DMS53 (cell line): ENCODE measurements around the gene MACF1.
A peak's percentile ranks its signal among the peaks of the same experiment; 100 is the strongest.
"Not testable (repeated sequence)": the region's sequence is repeated elsewhere in the genome, so short reads cannot be mapped to it uniquely, and the experiment has no call there.

Experiments used
- DNase-seq: peaks from one replicate; lab custom pipeline; 2025; lab: John Stamatoyannopoulos, UW

MACF1 gene

GRCh38 chr1:39467108-39467720, 262.7 kb downstream of the MACF1 start:
- not testable (repeated sequence) for DNase-seq

- DNase-seq, result peak; percentile 12
These were observed 264.7 kb downstream of the MACF1 start for GRCh38 chr1:39469150-39469549.

GRCh38 chr1:39470040-39470439, 265.5 kb downstream of the MACF1 start:
- no peak for DNase-seq

- DNase-seq, result no peak
These were observed 268.3 kb downstream of the MACF1 start for GRCh38 chr1:39472826-39473225.

GRCh38 chr1:39473324-39473723, 268.8 kb downstream of the MACF1 start:
- DNase-seq, result no peak

- DNase-seq, result no peak
These were observed 270.3 kb downstream of the MACF1 start for GRCh38 chr1:39474810-39475209.

- DNase-seq, result not testable (repeated sequence)
These were observed 271.1 kb downstream of the MACF1 start for GRCh38 chr1:39475551-39475950.

- DNase-seq, result no peak
These were observed 273.8 kb downstream of the MACF1 start for GRCh38 chr1:39478126-39478915.

GRCh38 chr1:39481289-39481688, 276.8 kb downstream of the MACF1 start:
- DNase-seq, result no peak

- DNase-seq, result no peak
These were observed 278.8 kb downstream of the MACF1 start for GRCh38 chr1:39483276-39483675.

GRCh38 chr1:39484564-39484963, 280.1 kb downstream of the MACF1 start:
- no peak for DNase-seq

GRCh38 chr1:39485046-39485803, 280.7 kb downstream of the MACF1 start:
- DNase-seq, result no peak

GRCh38 chr1:39488012-39488545, 283.6 kb downstream of the MACF1 start:
- DNase-seq, result no peak

- DNase-seq, result no peak
These were observed 284.5 kb downstream of the MACF1 start for GRCh38 chr1:39488793-39489566.

- DNase-seq, result peak; percentile 57
These were observed 285.2 kb downstream of the MACF1 start for GRCh38 chr1:39489567-39490239.

GRCh38 chr1:39490596-39491145, 286.2 kb downstream of the MACF1 start:
- DNase-seq, result peak; percentile 90

GRCh38 chr1:39491146-39491921, 286.8 kb downstream of the MACF1 start, which contains the start of gene BMP8A:
BMP8A (plus strand) TSS chr1:39491636; CDS start chr1:39491992, 356 bp downstream.
- DNase-seq, result peak; percentile 96

GRCh38 chr1:39492118-39493042, 287.9 kb downstream of the MACF1 start:
- peak; percentile 59 for DNase-seq
